K562 (cell line): ENCODE results near the gene CPSF4.

Experiments used
- CBX1 ChIP-seq: sonication (generic); IDR thresholded peaks from 2 replicates; pipeline ENCODE4 v1.6.1; 2016; ENCODE audit warnings: antibody characterized with exemption, low read depth, mild to moderate bottlenecking
- EHMT2 ChIP-seq: fragments of 450-650 bp; IDR thresholded peaks from 2 replicates; pipeline ENCODE4 v1.6.1; 2018; ENCODE audit warnings: antibody characterized with exemption
- HDAC3 ChIP-seq: fragments of 450-650 bp; IDR thresholded peaks from 2 replicates; pipeline ENCODE4 v1.6.1; 2018; ENCODE audit warnings: borderline replicate concordance, mild to moderate bottlenecking, moderate library complexity; ENCODE audit not compliant: partially characterized antibody
- HNRNPLL ChIP-seq: fragments of 200-400 bp; formaldehyde crosslinking; IDR thresholded peaks from 2 replicates; pipeline ENCODE4 v1.6.1; 2017; ENCODE audit warnings: low read length, low read depth, mild to moderate bottlenecking; ENCODE audit not compliant: poor library complexity, severe bottlenecking
- JUND ChIP-seq, 2 experiments: IDR thresholded peaks; 2 replicates in 1 of 2; 3 replicates in 1 of 2; pipeline ENCODE4 v1.6.1; 2011; ENCODE audit warnings: borderline replicate concordance in 2 of 2, low read depth in 2 of 2, low read length in 2 of 2, improper control_type of control experiment in 1 of 2, missing biosample characterization in 1 of 2, missing genetic modification characterization in 1 of 2, missing genetic modification reagents in 1 of 2
- MTA2 ChIP-seq: fragments of 450-650 bp; IDR thresholded peaks from 2 replicates; pipeline ENCODE4 v1.6.1; 2016; ENCODE audit warnings: low read depth
- MYNN ChIP-seq, 2 experiments: sonication (generic); formaldehyde crosslinking in 1 of 2; IDR thresholded peaks; 2 replicates each; pipeline versions ENCODE4 v1.5.0 to v1.6.1; 2016 to 2020; ENCODE audit warnings: antibody characterized with exemption in 1 of 2, missing genetic modification reagents in 1 of 2
- NFE2L1 ChIP-seq: fragments of 450-650 bp; IDR thresholded peaks from 2 replicates; pipeline ENCODE4 v1.6.1; 2016; ENCODE audit warnings: missing genetic modification characterization, low read depth, mild to moderate bottlenecking, missing compliant biosample characterization, moderate library complexity, borderline replicate concordance
- POLR2A ChIP-seq: fragments of 450-650 bp; conservative IDR thresholded peaks from 2 replicates; pipeline ENCODE4 v1.6.1; 2016
- THAP12 ChIP-seq: fragments of 250-450 bp; sonication (Bioruptor Pico); IDR thresholded peaks from 2 replicates; pipeline ENCODE4 v1.9.0; 2021; ENCODE audit warnings: mild to moderate bottlenecking, inconsistent platforms
- ZNF282 ChIP-seq: sonication (generic); formaldehyde crosslinking; IDR thresholded peaks from 2 replicates; pipeline ENCODE4 v1.8.1; 2023; ENCODE audit warnings: missing genetic modification reagents
- ZNF347 ChIP-seq: fragments of 450-650 bp; formaldehyde crosslinking; IDR thresholded peaks from 2 replicates; pipeline ENCODE4 v1.4.0; 2020; ENCODE audit warnings: low read depth, mild to moderate bottlenecking, moderate library complexity

- TF ChIP-seq ZNF282 (no peak), THAP12 (no peak), CBX1 (no peak), NFE2L1 (tag) (no peak), HDAC3 (no peak), ZNF347 (CRISPR knock-in tag) (no peak), MYNN (IDR thresholded peaks at IDR 0.05) (no peak), MYNN (CRISPR knock-in tag; IDR thresholded peaks at IDR 0.05) (no peak), JUND (IDR thresholded peaks at IDR 0.05; ENCODE audit: borderline replicate concordance, low read depth, low read length) (no peak), JUND (tag; IDR thresholded peaks at IDR 0.05; ENCODE audit: borderline replicate concordance, low read depth, low read length) (no peak), MTA2 (no peak), HNRNPLL (no peak), EHMT2 (no peak), POLR2A (no peak)
These were observed 13.8 kb downstream of the CPSF4 start for GRCh38 chr7:99452541-99452940.
